ENCODE data around the gene AMER2.

DNA sequence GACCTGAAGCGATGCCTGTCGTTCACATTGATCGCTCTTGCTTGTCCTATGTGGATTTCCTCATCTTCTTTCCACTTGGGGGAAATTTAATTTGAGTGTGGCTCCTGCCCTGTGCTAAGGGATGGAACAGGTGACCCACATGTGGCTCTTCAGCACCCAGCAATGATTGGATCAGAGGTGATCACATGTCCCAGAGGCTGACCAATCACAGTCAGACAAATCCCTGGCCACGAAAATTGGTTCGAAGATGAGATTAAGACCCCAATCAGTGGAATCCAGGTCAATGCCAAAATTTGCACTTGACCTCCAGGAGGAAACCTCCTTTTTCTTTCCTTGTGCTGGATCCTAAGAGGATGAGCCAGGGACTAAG, 23.7 kb downstream of the AMER2 start:
- TF ChIP-seq, protein P1, sequence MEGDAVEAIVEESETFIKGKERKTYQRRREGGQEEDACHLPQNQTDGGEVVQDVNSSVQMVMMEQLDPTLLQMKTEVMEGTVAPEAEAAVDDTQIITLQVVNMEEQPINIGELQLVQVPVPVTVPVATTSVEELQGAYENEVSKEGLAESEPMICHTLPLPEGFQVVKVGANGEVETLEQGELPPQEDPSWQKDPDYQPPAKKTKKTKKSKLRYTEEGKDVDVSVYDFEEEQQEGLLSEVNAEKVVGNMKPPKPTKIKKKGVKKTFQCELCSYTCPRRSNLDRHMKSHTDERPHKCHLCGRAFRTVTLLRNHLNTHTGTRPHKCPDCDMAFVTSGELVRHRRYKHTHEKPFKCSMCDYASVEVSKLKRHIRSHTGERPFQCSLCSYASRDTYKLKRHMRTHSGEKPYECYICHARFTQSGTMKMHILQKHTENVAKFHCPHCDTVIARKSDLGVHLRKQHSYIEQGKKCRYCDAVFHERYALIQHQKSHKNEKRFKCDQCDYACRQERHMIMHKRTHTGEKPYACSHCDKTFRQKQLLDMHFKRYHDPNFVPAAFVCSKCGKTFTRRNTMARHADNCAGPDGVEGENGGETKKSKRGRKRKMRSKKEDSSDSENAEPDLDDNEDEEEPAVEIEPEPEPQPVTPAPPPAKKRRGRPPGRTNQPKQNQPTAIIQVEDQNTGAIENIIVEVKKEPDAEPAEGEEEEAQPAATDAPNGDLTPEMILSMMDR (conservative IDR thresholded peaks at IDR 0.05; ENCODE audit: low read depth in 2 of 2): no peak
- TF ChIP-seq EZH2 (IDR thresholded peaks at IDR 0.05; ENCODE audit: low read depth, unreplicated experiment) (no peak), EZH2phosphoT487 (IDR thresholded peaks at IDR 0.05; ENCODE audit: unreplicated experiment) (no peak)

Data from GM23338 (cell line).